H9 (cell line): ENCODE measurements around the gene IFRD2. TPM values are rescaled to one million over a fixed set of nuclear protein-coding genes. Genes with fewer than 3 reads are reported as not detected.

Experiments used
- DNase-seq: peaks from one replicate; pipeline ENCODE4 v3.0.0-alpha.2; 2017
- H2AFZ ChIP-seq: one replicate; pipeline ENCODE4 v1.6.1; 2013; ENCODE audit warnings: mild to moderate bottlenecking, low read length, control low read depth, moderate library complexity
- H2AK5ac ChIP-seq: 2 replicates; pipeline ENCODE4 v1.6.1; 2013; ENCODE audit warnings: low read length, control low read depth, mixed read lengths; ENCODE audit not compliant: insufficient read length
- H2BK120ac ChIP-seq: one replicate; pipeline ENCODE4 v1.6.1; 2013; ENCODE audit warnings: low read depth, mild to moderate bottlenecking, low read length, control low read depth, inconsistent platforms; ENCODE audit not compliant: poor library complexity, severe bottlenecking
- H2BK12ac ChIP-seq: 2 replicates; pipeline ENCODE4 v1.6.1; 2013; ENCODE audit warnings: low read length, control low read depth, mixed read lengths, low read depth; ENCODE audit not compliant: insufficient read length
- H2BK15ac ChIP-seq: 2 replicates; pipeline ENCODE4 v1.6.1; 2013; ENCODE audit warnings: low read depth, low read length, control low read depth
- H2BK20ac ChIP-seq: one replicate; pipeline ENCODE4 v1.6.1; 2013; ENCODE audit warnings: low read depth, mild to moderate bottlenecking, low read length, control low read depth, inconsistent platforms; ENCODE audit not compliant: poor library complexity, severe bottlenecking
- H2BK5ac ChIP-seq: 2 replicates; pipeline ENCODE4 v1.6.1; 2013; ENCODE audit warnings: low read length, control low read depth, mixed read lengths; ENCODE audit not compliant: insufficient read length
- H3K14ac ChIP-seq: 2 replicates; pipeline ENCODE4 v1.6.1; 2013; ENCODE audit warnings: low read length, control low read depth; ENCODE audit not compliant: insufficient read depth
- H3K18ac ChIP-seq: 2 replicates; pipeline ENCODE4 v1.6.1; 2013; ENCODE audit warnings: low read depth, mild to moderate bottlenecking, mixed read lengths, low read length, control low read depth; ENCODE audit not compliant: insufficient read length
- H3K23ac ChIP-seq: 2 replicates; pipeline ENCODE4 v1.6.1; 2013; ENCODE audit warnings: low read length, control low read depth, mixed read lengths, low read depth; ENCODE audit not compliant: insufficient read length
- H3K23me2 ChIP-seq: 2 replicates; pipeline ENCODE4 v1.6.1; 2013; ENCODE audit warnings: low read depth, mild to moderate bottlenecking, mixed read lengths, low read length, control low read depth; ENCODE audit not compliant: insufficient read length, poor library complexity, severe bottlenecking
- H3K27ac ChIP-seq: 2 replicates; pipeline ENCODE4 v1.5.1; 2013; ENCODE audit warnings: low read length, control low read depth, mixed read lengths, low read depth; ENCODE audit not compliant: insufficient read length
- H3K27me3 ChIP-seq: 2 replicates; pipeline ENCODE4 v1.6.1; 2013; ENCODE audit warnings: low read length, control low read depth, inconsistent platforms; ENCODE audit not compliant: insufficient read depth
- H3K4ac ChIP-seq: 2 replicates; pipeline ENCODE4 v1.6.1; 2013; ENCODE audit warnings: low read depth, mild to moderate bottlenecking, control low read depth, inconsistent platforms, low read length, moderate library complexity
- H3K4me1 ChIP-seq: 2 replicates; pipeline ENCODE4 v1.6.1; 2013; ENCODE audit warnings: low read length, control low read depth, inconsistent platforms; ENCODE audit not compliant: insufficient read depth
- H3K4me2 ChIP-seq: 2 replicates; pipeline ENCODE4 v1.6.1; 2013; ENCODE audit warnings: low read length, control low read depth, mixed read lengths; ENCODE audit not compliant: insufficient read length, insufficient read depth
- H3K56ac ChIP-seq: 2 replicates; pipeline ENCODE4 v1.6.1; 2013; ENCODE audit warnings: low read depth, mild to moderate bottlenecking, mixed read lengths, low read length, control low read depth; ENCODE audit not compliant: insufficient read length
- H3K79me1 ChIP-seq: 2 replicates; pipeline ENCODE4 v1.6.1; 2013; ENCODE audit warnings: low read depth, mild to moderate bottlenecking, moderate library complexity, low read length, control low read depth, inconsistent platforms; ENCODE audit not compliant: insufficient read depth, poor library complexity, severe bottlenecking
- H3K79me2 ChIP-seq: 2 replicates; pipeline ENCODE4 v1.6.1; 2013; ENCODE audit warnings: low read length, control low read depth, inconsistent platforms; ENCODE audit not compliant: insufficient read depth
- H3K9ac ChIP-seq: 2 replicates; pipeline ENCODE4 v1.6.1; 2013; ENCODE audit warnings: low read length, control low read depth, mixed read lengths; ENCODE audit not compliant: insufficient read length; ENCODE audit errors: extremely low read depth
- H3K9me3 ChIP-seq: one replicate; pipeline ENCODE4 v1.6.1; 2013; ENCODE audit warnings: low read depth, low read length, inconsistent platforms; ENCODE audit not compliant: control insufficient read depth
- H3T11ph ChIP-seq: one replicate; pipeline ENCODE4 v1.6.1; 2013; ENCODE audit warnings: mild to moderate bottlenecking, low read length, control low read depth, inconsistent platforms
- H4K20me1 ChIP-seq: one replicate; pipeline ENCODE4 v1.6.1; 2013; ENCODE audit not compliant: control insufficient read depth, insufficient read length, insufficient read depth
- H4K5ac ChIP-seq: 2 replicates; pipeline ENCODE4 v1.6.1; 2013; ENCODE audit warnings: low read depth, mild to moderate bottlenecking, mixed read lengths, low read length, control low read depth; ENCODE audit not compliant: insufficient read length
- H4K8ac ChIP-seq: replicated peaks from 2 replicates; pipeline ENCODE4 v1.6.1; 2013; ENCODE audit warnings: low read length, control low read depth, mixed read lengths, low read depth; ENCODE audit not compliant: insufficient read length
- H4K91ac ChIP-seq: 2 replicates; pipeline ENCODE4 v1.6.1; 2013; ENCODE audit warnings: low read depth, mild to moderate bottlenecking, moderate library complexity, mixed read lengths, low read length, control low read depth; ENCODE audit not compliant: insufficient read length
- H3K27ac Mint-ChIP-seq, 3 experiments: 2 replicates in 2 of 3; 3 replicates in 1 of 3; pipeline ENCODE4 v1.8.0; 2020 to 2021; ENCODE audit warnings: mixed read lengths in 3 of 3, mild to moderate bottlenecking in 1 of 3, moderate library complexity in 1 of 3
- H3K27me3 Mint-ChIP-seq: 2 replicates; pipeline ENCODE4 v1.8.0; 2021; ENCODE audit warnings: low read depth, mild to moderate bottlenecking, moderate library complexity, mixed read lengths
- H3K36me3 Mint-ChIP-seq, 3 experiments: 2 replicates in 2 of 3; 3 replicates in 1 of 3; pipeline ENCODE4 v1.8.0; 2020 to 2021; ENCODE audit warnings: low read depth in 3 of 3, mixed read lengths in 3 of 3; ENCODE audit not compliant: insufficient read depth in 1 of 3
- H3K4me1 Mint-ChIP-seq, 2 experiments: 2 replicates each; pipeline ENCODE4 v1.8.0; 2020; ENCODE audit warnings: mixed read lengths in 2 of 2
- H3K4me3 Mint-ChIP-seq, 2 experiments: 2 replicates in 1 of 2; 3 replicates in 1 of 2; pipeline ENCODE4 v1.8.0; 2020 to 2021; ENCODE audit warnings: mild to moderate bottlenecking in 2 of 2, mixed read lengths in 2 of 2, moderate library complexity in 1 of 2
- H3K9me3 Mint-ChIP-seq, 2 experiments: 2 replicates in 1 of 2; 3 replicates in 1 of 2; pipeline ENCODE4 v1.8.0; 2020; ENCODE audit warnings: mild to moderate bottlenecking in 2 of 2, mixed read lengths in 2 of 2, moderate library complexity in 1 of 2
- WGBS: extraction: QIAGEN DNeasy Blood & Tissue Kit; methylation state at CpG from one replicate; pipeline ENCODE4 v1.1.7; 2013; ENCODE audit warnings: missing lambda C conversion rate, low lambda C conversion rate, mixed read lengths; ENCODE audit not compliant: insufficient read length; ENCODE audit errors: extremely low coverage; 5-methylcytosine and 5-hydroxymethylcytosine counted together
- total RNA-seq: library from RNA; stranded (reverse); gene quantifications from 2 replicates; pipeline ENCODE4 v1.2.1, GENCODE V29; 2021
- TF ChIP-seq, protein P1 (sequence below): fragments of 200-600 bp; sonication (generic); conservative IDR thresholded peaks from 3 replicates; pipeline ENCODE4 v1.8.0; 2021; ENCODE audit warnings: antibody characterized with exemption, mild to moderate bottlenecking

IFRD2 gene
- total RNA-seq, 1 experiment from 2014 or later = 109 TPM

DNA sequence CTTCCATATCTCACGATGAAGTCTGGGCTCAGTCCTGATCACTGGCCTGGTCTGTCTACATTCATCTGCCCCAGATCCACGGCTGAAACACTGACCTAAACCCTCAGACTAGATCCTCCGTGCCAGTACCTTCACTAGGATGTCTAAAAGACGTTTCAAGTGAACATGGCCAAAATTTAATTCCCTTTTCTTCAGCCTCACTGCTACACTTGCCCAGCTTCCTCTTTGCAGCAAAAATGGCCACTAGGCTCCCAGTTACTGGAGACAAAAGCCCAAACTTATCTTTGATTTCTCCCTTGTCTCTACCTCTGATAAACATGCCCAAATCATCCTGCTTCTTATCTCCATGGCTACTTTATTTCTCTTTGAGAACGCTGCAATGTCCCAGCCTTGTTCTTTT is 46.7 kb upstream of the IFRD2 start:
- no peak overlapping the region for H2BK12ac ChIP-seq
- no peak overlapping the region for H3K18ac ChIP-seq
- peaks cover 0 to 8% (median 6%) of the 10 kb centered on the region in 3 experiments; a peak in 5 of 7 replicates for H3K36me3 Mint-ChIP-seq
- no peak overlapping the region for H2BK5ac ChIP-seq
- no peak overlapping the region for H3K14ac ChIP-seq
- peaks cover 53% of the 10 kb centered on the region for H3K27me3 Mint-ChIP-seq
- no CpG with 5 or more reads among the region's 5 CpGs for WGBS
- no peak for DNase-seq
- peaks cover 29 to 44% of the 10 kb centered on the region in 2 experiments for H3K4me1 Mint-ChIP-seq
- no peak overlapping the region for H4K8ac ChIP-seq
- no peak overlapping the region for H2BK120ac ChIP-seq
- no peak overlapping the region for H3K4ac ChIP-seq
- H3T11ph ChIP-seq = no peak overlapping the region
- H3K56ac ChIP-seq = no peak overlapping the region
- peaks cover 24% of the 10 kb centered on the region for H3K23me2 ChIP-seq
- H3K9ac ChIP-seq = no peak overlapping the region
- no peak overlapping the region for H2BK20ac ChIP-seq
- no peaks in the 10 kb centered on the region; a peak in 1 of 5 replicates for H3K9me3 Mint-ChIP-seq
- H3K79me2 ChIP-seq = peaks cover 5% of the 10 kb centered on the region; the same call in 1 of the 2 replicates
- H3K4me1 ChIP-seq = no peaks in the 10 kb centered on the region; the same call in 1 of the 2 replicates
- no peak overlapping the region for H2AFZ ChIP-seq
- H4K20me1 ChIP-seq = no peaks in the 10 kb centered on the region
- H3K27me3 ChIP-seq = peaks cover 13% of the 10 kb centered on the region; the same call in 1 of the 2 replicates
- H4K91ac ChIP-seq = no peak overlapping the region
- no peak overlapping the region for H3K23ac ChIP-seq
- H3K9me3 ChIP-seq = no peaks in the 10 kb centered on the region
- H3K4me3 Mint-ChIP-seq = peak overlapping the region; percentile 64 to 87; a peak in 4 of 5 replicates
- no peaks in the 10 kb centered on the region for H3K79me1 ChIP-seq
- TF ChIP-seq, protein P1, sequence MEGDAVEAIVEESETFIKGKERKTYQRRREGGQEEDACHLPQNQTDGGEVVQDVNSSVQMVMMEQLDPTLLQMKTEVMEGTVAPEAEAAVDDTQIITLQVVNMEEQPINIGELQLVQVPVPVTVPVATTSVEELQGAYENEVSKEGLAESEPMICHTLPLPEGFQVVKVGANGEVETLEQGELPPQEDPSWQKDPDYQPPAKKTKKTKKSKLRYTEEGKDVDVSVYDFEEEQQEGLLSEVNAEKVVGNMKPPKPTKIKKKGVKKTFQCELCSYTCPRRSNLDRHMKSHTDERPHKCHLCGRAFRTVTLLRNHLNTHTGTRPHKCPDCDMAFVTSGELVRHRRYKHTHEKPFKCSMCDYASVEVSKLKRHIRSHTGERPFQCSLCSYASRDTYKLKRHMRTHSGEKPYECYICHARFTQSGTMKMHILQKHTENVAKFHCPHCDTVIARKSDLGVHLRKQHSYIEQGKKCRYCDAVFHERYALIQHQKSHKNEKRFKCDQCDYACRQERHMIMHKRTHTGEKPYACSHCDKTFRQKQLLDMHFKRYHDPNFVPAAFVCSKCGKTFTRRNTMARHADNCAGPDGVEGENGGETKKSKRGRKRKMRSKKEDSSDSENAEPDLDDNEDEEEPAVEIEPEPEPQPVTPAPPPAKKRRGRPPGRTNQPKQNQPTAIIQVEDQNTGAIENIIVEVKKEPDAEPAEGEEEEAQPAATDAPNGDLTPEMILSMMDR = no peak
- H3K27ac ChIP-seq = no peak overlapping the region
- H4K5ac ChIP-seq = no peak overlapping the region
- no peak overlapping the region for H3K27ac Mint-ChIP-seq
- H2BK15ac ChIP-seq = no peak overlapping the region
- no peak overlapping the region for H3K4me2 ChIP-seq
- H2AK5ac ChIP-seq = no peak overlapping the region
